ENCODE results near the gene LIN7A.

LIN7A gene

DNA sequence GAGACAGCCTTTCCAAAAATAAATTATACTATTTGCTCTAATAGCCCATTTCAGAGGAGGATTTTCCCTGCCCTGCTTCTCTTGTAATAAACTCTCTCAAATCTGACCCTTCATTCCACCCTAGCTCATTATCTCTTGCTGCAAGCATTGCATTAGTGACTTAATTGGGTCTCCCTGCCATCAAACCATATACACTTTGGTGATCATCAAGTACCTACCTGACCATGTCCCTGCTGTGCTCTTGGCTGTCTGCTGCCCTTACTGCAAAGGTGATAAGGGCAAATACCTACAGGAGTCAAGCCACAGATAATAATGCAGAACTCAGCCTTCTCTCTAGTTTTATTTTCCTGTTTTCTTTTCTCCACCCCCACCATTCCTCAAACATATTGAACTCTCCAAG lies 88.4 kb downstream of the LIN7A start:
- DNase-seq: no peak

DNA sequence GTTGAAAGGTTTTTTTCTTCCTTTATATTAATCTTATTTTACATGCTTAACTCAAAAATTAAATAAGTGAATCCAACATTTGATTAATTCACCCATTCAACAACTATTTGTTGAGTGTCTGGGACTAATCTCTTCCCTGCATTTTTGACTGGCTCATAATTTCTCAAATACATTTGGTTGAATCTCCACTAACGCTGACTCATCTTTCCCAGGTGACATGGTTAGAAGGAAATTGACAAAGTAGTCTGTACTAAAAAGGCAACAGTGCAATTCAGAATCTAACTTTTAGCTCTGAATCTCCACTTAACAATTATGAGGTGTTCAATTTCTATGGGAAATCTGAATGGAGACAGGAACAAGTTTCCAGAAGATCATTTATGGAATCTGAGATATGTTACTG lies 88.9 kb downstream of the LIN7A start:
- DNase-seq: no peak

DNA sequence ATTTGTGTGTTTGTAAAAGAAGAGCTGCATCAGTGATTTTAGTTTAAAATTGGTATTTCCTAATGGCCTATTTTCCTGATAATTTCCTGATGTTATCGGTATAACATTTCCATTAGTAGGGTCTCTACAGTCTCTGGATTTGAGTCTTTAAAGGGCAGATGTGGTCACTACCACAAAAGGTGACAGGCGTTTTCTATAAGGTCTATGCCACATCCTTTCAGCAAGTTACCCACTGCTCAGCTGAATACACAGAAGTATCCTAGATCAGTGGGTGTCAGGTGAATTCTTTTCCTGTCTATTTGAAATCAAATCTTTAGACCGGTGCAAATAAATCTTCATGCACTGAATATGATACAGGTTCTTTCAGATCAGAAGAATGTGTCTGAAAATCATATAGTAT lies 90.2 kb downstream of the LIN7A start:
- no peak for DNase-seq

DNA sequence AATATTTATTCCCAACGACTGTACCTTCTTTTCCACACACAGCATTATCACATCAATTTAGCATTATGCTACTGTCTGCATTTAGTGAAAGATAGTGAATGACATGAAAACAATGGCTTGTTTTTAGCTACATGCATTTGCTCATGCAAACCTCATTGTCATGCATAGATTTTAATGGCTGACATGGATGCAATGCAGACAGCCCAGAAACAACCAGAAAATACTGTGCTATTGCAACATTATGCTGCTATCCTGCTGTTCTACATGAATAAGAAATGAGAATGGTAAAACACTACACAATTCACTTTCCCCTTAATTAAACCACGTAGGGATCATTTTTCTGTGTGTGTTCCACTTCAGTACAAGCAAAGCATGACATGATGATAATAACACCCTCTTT lies 90.8 kb downstream of the LIN7A start:
- no peak for DNase-seq

DNA sequence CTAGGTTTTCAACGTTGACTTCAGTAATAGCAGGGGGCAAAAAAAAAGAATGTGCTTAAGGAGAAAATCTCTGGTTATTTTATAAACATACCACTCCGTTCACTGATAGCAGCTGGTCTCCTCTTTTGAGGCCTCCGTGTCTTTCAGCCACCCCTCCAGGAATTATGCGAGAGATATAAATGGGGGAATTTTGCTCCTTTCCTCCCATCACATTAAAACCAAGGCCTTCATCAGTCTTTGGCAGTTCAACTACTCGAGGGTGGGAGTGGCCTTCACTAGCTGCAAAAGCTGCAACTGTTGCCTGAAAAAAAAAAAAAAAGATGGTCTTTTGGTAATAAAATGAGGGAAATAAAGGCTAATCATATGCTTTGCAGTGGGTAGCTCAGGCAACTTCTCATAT lies 92.1 kb downstream of the LIN7A start:
- no peak for DNase-seq

DNA sequence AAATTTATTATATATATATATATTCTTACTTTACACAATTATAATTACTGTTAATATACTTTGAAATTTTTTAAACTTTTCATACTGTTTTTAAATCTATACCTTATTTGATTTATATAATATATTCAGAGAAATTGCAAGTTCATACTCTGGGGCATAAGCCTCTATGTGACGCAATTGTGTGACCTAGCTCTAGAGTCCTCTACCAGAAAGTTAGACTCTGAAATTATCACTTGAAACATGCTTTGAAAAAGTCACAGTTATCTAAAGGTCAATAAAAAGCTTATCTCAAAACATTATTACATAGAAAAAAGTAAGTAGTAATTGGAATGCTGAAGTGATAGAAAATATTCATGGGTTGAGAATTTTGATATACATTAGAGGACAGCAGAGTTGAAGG lies 93.8 kb downstream of the LIN7A start:
- DNase-seq: no peak

DNA sequence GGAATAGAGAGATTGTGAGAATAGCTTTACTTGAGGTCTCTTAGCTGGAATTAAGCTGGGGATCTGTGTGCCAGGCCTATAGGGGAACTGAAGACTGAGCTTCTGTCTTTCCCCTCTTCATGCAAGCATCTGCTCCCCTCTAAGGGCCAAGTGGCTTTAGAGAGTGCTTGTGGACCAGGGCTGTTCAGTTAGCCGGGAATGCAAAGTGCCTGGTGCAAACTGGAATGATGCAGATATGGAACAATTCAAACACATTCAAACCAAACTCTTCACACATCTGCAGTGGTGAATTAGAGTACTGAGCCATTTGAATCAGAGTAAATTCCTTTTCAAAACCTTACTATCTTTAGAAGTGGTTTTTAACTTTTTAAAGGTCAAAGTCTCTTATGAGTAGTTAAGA lies 99.0 kb downstream of the LIN7A start:
- DNase-seq: no peak

DNA sequence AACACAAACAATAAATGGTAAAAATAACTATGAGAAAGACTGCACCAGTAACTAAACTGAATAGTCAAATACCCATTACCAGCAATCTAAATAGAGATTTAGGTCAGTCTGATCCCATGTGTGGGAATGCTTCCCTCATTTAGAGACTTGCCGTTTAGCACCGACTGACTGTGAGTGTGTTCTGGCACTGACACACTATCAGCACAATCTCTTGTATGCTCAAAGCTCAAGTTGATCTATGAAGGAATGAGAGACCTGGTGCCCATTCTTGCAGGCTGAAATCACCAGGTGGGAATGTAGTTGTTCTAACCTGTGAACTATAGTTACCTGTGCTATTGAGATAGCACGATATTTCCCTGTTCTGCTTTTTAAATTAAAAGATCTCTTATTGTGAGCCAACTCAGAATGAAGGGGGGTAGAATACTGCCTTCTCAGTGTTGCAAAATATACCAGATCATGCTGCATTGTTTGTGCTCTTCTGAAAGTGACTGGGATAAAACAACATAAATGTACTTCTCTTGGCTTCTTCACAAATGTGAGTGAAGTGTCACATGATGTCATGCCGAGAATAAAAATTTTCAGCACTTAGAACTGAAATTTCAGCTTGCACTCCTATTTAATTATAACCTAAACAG lies 99.6 kb downstream of the LIN7A start:
- DNase-seq: no peak

DNA sequence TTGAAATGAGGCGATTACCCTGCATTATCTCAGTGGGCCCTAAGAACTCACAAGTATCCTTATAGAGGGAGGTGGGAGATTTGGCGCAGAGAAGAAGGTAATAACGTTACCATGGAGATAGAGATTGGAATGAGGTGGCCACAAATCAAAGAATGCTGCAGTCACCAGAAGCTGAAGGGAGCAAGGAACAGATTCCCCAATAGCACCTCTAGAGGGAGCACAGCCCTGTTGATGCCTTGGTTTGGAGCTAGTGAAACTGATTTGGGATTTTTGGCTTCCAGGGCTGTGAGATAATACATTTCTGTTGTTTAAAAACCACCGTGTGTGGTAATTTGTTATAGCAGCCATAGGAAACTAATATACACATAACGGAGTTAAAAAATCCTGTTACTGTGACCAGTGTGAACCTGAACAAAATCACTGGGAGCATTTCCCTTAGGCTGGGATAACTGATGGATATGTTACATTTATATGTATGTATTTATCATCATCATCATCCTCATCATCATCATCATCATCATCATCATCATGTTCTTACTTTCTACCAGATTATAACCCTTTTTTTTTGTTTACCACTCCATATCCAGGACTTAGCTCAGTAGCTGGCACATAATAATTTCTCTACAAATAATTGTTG lies 100.3 kb downstream of the LIN7A start:
- peak; percentile 25 for DNase-seq

DNA sequence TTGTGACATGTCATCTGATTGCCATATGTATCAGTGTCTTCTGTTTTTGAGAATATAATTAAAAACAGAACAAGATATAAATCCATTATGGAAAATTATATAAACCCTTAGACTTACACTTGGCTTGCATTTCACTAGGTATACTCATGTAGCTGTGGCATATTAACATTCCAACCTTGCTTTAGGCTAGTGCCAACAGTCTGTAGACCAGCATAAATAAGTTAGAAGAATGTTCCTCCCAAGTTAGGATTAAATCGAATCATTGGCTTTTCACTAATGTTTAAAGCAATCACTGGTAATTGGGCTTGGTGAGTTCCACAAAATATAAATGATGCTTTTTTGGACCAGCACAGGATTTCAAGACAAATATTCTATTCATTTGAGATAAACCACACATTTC lies 103.0 kb downstream of the LIN7A start:
- DNase-seq: no peak

DNA sequence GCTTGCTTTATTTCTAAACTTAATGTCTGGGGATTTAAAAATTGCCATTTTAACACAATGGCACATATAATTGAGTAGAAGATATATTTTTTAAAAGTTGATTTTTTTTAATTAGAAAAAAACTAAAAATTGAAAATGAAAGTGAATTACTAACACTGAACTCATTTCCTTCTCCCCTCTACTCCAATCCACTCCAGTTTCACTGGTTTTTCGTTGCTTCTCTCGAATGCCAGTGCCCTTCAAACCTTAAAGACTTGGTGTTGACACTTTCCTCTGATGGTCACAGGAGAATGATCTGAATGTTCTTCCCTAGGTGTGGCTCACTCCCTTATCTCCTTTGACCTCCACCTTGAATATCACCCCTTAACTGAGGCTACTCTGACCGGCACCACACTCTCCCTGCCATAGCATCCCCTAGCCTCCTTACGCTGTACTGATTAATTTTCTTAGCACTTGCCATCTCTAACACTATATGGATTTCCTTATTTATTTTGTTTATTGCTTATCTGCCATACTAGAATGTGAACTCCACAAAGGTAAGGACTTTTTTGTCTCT lies 107.1 kb downstream of the LIN7A start:
- DNase-seq: no peak

DNA sequence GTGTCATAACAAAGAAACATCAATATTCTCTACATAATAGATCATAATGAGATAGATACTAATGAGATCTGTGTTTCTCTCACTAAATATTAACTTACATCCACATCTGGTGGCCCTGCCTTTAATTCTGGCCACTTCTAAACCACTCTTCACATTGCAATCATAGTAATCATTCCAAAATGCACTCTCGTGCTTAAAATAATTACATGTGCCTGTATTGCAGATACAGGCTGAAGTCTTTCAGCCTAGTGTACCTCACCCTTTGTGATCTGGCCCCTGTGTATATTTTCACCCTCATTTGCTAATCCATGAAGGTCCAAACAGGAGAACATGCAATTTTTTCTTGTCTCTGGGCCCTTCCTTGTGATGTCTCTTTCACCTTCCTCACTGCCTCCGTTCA lies 108.0 kb downstream of the LIN7A start:
- DNase-seq: no peak

DNA sequence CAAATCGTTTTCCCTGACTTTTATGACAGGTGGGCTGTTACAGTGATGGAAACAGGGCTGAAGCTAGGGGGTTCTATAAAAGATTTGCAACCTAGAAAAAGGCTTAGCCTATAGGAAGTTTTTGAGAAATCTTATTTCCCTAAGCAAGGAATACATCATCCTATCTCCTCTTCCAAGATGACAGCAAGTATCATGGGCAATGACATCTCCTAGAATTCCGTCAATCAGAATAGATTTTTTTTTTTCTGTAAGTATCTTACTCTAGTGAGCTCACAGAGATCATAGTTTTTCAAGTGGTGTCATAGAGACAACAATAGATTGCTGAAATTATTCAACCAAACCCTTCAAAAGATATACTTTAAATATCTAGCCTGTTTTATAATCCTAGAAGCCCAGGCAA lies 112.2 kb downstream of the LIN7A start:
- DNase-seq: no peak

DNA sequence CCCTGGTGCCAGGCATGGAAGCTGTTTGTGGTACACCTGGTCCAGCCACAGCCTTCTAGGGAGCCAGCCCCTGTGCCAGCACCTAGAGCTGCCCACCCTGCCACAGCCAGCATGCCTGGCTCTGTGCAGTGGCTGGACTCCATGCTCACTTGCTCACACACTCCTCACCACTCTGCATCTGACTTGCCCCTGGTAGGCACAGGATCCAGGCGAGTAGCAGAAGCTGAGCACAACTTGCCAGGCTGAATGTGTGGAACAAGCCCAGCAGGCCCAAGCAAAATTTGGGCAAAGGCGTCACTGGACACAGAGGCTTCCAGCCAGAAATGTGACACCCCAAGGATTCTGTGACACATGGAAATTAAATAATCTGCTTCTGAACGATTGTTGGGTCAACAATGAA lies 114.3 kb downstream of the LIN7A start:
- DNase-seq: no peak

DNA sequence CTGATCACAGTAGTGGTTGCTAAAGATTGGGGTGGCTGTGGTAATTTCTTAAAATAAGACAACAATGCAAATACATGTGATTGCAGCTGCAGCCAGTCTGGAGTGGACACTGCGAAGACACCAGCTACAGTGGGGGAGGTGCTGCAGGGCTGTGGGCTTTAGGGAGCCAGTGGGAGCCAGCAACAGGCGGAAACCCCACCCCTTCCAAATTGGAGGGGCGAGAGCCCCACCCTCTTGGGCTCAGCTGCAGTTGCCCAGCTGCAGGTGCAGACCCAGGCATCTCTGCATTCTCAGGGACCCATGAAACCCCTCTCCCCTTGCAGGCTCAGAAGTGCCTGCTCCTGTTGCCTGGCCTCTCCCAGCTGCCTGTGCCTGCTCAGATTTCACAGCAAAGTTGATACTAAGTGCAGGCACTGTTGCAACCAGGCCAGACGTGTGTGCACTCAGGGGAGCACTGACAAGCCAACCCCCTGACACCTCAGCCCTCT lies 116.2 kb downstream of the LIN7A start:
- DNase-seq: no peak

DNA sequence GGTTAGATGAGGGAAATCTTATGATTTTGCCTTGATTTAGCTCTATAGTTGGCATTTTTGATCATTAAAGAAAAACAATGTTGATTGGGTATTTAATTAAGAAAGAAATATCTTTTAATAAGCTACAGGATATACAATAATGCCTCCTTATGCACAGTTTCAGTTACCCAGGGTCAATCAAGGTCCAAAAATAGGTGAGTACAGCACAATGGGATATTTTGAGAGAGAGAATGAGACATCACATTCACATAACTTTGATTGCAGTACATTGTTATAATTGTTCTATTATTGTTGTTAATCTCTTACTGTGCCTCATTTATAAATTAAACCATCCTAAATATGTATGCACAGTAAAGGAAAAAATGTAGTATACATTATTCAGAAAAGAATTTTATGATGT lies 118.9 kb downstream of the LIN7A start:
- DNase-seq: no peak

DNA sequence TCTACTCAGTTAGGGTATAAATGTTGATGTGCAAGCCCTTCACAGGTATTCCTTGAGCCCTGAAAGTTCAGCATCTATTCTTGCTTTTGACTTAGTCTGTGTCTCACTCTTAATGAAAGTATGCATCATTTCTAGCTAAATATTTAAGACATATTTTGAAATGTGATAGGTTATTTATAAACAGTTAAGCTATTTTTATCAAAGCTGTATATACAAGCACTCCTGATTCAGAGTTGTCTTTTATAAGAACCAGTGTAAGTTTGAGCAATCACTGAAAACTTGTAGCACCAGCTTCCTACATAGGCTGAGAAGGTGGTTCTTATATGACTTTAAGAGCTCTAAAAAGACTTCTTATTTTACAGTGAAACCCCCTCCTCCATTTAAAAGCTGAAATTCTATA lies 122.4 kb downstream of the LIN7A start:
- DNase-seq: no peak

DNA sequence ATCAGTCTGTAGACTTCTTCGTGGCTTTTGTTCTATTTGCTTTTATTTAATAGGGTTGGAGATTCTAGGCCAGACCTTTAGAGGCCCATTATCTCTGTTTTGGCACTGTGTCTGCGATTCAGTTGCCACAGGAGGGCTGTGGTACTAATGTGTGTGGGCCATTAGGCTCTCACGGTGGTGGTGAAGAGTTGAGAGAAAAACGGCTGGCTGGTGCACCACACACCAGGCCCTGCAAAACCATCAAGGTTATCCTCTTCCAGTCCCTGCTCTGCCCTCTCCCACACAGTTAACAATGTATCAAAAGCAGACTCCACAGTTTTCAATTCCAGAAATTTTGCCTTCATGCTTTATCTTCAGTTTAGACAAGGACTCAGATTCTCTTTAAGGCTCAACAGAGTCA lies 123.3 kb downstream of the LIN7A start:
- DNase-seq: no peak

DNA sequence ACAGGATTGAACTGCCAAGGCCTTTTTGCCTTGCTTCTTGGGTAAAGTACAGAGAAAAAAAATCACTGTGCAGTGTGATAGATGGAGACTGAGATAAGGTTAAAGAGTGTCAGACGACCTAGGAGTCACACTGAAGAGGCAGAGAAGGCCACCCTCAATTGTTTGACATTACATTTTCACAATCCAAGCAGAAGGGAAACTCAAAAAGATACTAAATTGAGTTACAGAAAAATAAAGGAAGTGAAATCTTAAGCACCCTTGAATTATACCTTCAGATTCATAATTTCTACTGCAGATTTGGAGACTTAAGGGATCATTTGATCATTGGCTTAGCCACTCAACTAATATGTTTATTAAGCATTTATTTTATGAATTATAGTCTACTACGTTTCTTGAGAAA lies 123.9 kb downstream of the LIN7A start:
- no peak for DNase-seq

DNA sequence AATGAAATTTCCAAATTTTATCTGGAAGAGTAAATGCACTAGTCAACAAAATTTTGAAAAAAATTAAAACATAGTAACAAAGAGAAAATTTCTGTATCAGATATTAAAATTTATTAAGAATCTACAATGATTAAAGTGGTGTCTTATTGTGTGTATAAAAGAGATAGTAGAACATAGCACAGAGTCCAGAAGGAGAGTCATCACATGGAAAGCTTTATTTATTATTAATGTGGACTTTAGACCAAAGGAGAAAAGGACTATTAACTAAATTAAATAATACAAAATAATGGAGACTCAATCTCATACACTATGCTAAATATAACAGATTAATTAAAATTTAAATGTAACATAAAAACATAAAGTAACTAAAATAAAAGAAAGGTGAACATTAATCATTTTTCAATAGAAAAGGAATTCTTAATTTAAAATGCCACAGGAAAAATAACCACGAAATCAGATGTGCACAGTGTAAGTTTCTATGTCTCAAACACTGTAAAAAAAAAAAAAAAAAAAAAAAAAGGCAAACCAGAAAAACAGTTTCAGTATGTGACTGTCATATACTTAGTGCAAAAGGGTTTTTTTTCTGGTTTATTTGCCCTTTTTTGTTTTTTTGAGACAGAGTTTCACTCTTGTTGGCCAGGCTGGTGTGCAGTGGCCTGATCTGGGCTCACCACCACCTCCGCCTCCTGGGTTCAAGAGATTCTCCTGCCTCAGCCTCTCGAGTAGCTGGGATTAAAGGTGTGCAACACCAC lies 125.6 kb downstream of the LIN7A start:
- DNase-seq: no peak

DNA sequence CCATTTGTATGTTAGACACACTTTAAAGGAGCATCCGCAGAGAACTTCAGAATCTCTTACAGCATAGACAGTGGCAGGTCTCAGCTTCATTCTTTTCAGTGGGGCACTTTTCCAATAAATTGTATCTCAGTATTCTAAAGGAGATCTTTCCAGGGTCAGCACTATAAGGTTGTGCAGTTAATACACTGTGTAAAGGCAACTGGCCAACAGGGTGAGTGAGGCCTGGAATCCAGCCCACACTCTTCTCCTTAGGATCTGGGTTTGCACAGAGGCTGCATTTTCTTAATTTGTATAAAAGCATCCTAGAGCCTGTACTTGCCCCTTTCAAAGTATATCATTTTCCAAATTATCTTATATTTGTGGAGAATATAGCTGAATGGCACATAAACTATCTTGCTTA lies 126.9 kb downstream of the LIN7A start:
- no peak for DNase-seq

DNA sequence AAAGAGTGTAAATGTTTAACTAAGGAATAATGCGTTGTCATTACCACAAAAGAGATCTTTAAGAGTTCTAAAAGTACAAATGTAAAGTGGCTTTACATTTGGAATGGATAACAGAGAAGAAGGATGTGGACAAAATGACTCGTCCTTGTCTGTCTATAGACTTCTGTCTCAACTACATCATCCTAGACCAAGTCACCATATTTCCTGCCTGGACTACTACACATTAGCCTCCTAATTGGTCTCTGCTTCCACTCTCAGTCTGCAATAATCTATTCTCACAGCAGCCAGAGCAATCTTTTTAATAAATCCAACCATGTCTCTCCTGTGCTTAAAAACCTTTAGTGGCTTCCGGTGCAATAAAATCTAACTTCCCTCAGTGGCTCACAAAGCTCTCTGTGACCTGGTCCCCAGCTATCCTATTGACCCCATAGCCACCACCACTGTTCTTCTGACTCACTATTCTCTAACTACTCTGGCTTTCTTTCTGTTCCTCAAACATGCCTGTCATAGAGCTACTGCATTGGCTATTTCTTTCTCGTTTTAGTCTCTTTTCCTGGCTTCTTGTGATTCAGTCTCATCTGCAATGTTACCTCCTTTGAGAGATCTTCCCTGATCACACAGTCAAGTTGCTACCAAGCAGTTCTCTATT lies 130.0 kb downstream of the LIN7A start:
- DNase-seq: no peak

DNA sequence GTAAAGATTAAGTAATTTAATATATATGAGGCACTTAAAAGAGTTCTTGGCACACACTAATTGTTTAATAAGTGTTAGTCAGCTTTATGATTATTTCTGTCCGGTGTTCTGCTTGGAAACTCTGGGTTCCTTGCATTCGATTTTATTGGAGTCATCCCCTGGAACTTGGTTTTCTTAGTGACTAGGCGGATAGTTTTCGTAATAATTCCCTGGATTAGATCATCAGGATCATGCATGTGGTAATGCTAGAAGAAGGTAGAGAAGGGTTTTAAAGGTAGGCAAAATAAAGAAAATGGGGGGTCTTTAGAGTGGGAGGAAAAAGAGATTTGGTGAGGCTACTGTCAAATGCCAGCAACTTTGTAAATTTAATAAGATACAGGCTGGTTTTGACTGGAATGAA lies 132.6 kb downstream of the LIN7A start:
- no peak for DNase-seq
